ENCODE measurements around the gene SFXN3. TPM values are rescaled to one million over a fixed set of nuclear protein-coding genes. Genes with fewer than 3 reads are reported as not detected.

The SFXN3 gene
- total and polyA plus RNA-seq, 2 of the 13 experiments (the other 11 are each of a cell fraction or from before 2014, with no cell fraction given), result 16.8 to 71.5 TPM

GRCh38 chr10:101062232-101063049, 31.4 kb downstream of the SFXN3 start (continued):
- TF ChIP-seq, protein P1, sequence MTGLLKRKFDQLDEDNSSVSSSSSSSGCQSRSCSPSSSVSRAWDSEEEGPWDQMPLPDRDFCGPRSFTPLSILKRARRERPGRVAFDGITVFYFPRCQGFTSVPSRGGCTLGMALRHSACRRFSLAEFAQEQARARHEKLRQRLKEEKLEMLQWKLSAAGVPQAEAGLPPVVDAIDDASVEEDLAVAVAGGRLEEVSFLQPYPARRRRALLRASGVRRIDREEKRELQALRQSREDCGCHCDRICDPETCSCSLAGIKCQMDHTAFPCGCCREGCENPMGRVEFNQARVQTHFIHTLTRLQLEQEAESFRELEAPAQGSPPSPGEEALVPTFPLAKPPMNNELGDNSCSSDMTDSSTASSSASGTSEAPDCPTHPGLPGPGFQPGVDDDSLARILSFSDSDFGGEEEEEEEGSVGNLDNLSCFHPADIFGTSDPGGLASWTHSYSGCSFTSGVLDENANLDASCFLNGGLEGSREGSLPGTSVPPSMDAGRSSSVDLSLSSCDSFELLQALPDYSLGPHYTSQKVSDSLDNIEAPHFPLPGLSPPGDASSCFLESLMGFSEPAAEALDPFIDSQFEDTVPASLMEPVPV (CRISPR knock-in tag; IDR thresholded peaks at IDR 0.05), result peak; percentile 40; the same call in 1 of the 2 replicates
- TF ChIP-seq ZNF337 (CRISPR knock-in tag; IDR thresholded peaks at IDR 0.05; ENCODE audit: borderline replicate concordance, low read depth) (peak; percentile 79; the same call in 1 of the 2 replicates), ZNF142 (CRISPR knock-in tag; IDR thresholded peaks at IDR 0.05) (peak; percentile 77), NCOA5 (CRISPR knock-in tag; IDR thresholded peaks at IDR 0.05) (peak; percentile 93; the same call in 1 of the 2 replicates), ZNF501 (CRISPR knock-in tag; IDR thresholded peaks at IDR 0.05) (peak; percentile 73), ZNF441 (CRISPR knock-in tag; IDR thresholded peaks at IDR 0.05; ENCODE audit: borderline replicate concordance) (no peak; the same call in 1 of the 2 replicates), ZNF790 (CRISPR knock-in tag; IDR thresholded peaks at IDR 0.05; ENCODE audit: borderline replicate concordance) (peak; percentile 87; the same call in 1 of the 2 replicates), ZNF772 (CRISPR knock-in tag; IDR thresholded peaks at IDR 0.05) (peak; percentile 96), ZNF543 (CRISPR knock-in tag; IDR thresholded peaks at IDR 0.05) (peak; percentile 86; the same call in 1 of the 2 replicates), DNMT1 (CRISPR knock-in tag; IDR thresholded peaks at IDR 0.05) (0 out of 2 replicates have a peak, but pooled peaks have one; percentile 82), SIN3B (IDR thresholded peaks at IDR 0.05; ENCODE audit: low read length) (no peak), AFF4 (CRISPR knock-in tag; IDR thresholded peaks at IDR 0.05) (peak; percentile 91; the same call in 1 of the 2 replicates)
- TF ChIP-seq, protein P2, sequence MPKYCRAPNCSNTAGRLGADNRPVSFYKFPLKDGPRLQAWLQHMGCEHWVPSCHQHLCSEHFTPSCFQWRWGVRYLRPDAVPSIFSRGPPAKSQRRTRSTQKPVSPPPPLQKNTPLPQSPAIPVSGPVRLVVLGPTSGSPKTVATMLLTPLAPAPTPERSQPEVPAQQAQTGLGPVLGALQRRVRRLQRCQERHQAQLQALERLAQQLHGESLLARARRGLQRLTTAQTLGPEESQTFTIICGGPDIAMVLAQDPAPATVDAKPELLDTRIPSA (CRISPR knock-in tag; IDR thresholded peaks at IDR 0.05; ENCODE audit: borderline replicate concordance), result no peak
